ENCODE measurements around the gene DTX1. TPM values are rescaled to one million over a fixed set of nuclear protein-coding genes. Genes with fewer than 3 reads are reported as not detected.

Gene DTX1
- total RNA-seq, 1 experiment from 2014 or later, result 0.44 TPM

GRCh38 chr12:113127791-113128199, 71.3 kb downstream of the DTX1 start:
- DNase-seq (ENCODE audit: low read depth, low spot score), result no peak
- Histone ChIP-seq H3K27ac (ENCODE audit: low read length) (no peak overlapping the region), H3K36me3 (ENCODE audit: control insufficient read depth, insufficient read depth, low read length) (no peaks in the 10 kb centered on the region), H3K4me3 (ENCODE audit: low read depth in 2 of 2, low read length in 2 of 2) (no peak overlapping the region), H3K27me3 (ENCODE audit: control insufficient read depth, insufficient read depth, low read length) (peaks cover 2% of the 10 kb centered on the region; the same call in 1 of the 2 replicates), H3K4me1 (ENCODE audit: control insufficient read depth, insufficient read depth, low read length) (no peaks in the 10 kb centered on the region), H3K9me3 (ENCODE audit: control insufficient read depth, insufficient read depth, low read depth, low read length) (no peaks in the 10 kb centered on the region)
- BruUV-seq (replicated peaks), result no TSS peak
- CTCF ChIA-PET, result interaction anchor here (0.5 kb wide), 1 partner anchor 591 kb away, joined by 5 read pairs; no protein-coding TSS in a partner anchor
- in situ Hi-C loops (cut with HindIII; ENCODE audit: low pct_unique_long_range_greater_than_20kb, low sequenced_read_pairs) (no loop called here), intact Hi-C loops (cut with micrococcal nuclease; ENCODE audit: unreplicated experiment) (no loop called here)
- POLR2A ChIA-PET, result no interaction called here
- ATAC-seq, result no peak; the same call in 1 of the 2 replicates
- TF ChIP-seq TCF7L2 (IDR thresholded peaks at IDR 0.05; ENCODE audit: low read depth, low read length) (no peak), POLR2AphosphoS5 (IDR thresholded peaks at IDR 0.05; ENCODE audit: low read depth, low read length) (no peak), SIN3A (IDR thresholded peaks at IDR 0.05; ENCODE audit: borderline replicate concordance, insufficient read depth, low read depth, low read length) (no peak)
- TF ChIP-seq, protein P1, sequence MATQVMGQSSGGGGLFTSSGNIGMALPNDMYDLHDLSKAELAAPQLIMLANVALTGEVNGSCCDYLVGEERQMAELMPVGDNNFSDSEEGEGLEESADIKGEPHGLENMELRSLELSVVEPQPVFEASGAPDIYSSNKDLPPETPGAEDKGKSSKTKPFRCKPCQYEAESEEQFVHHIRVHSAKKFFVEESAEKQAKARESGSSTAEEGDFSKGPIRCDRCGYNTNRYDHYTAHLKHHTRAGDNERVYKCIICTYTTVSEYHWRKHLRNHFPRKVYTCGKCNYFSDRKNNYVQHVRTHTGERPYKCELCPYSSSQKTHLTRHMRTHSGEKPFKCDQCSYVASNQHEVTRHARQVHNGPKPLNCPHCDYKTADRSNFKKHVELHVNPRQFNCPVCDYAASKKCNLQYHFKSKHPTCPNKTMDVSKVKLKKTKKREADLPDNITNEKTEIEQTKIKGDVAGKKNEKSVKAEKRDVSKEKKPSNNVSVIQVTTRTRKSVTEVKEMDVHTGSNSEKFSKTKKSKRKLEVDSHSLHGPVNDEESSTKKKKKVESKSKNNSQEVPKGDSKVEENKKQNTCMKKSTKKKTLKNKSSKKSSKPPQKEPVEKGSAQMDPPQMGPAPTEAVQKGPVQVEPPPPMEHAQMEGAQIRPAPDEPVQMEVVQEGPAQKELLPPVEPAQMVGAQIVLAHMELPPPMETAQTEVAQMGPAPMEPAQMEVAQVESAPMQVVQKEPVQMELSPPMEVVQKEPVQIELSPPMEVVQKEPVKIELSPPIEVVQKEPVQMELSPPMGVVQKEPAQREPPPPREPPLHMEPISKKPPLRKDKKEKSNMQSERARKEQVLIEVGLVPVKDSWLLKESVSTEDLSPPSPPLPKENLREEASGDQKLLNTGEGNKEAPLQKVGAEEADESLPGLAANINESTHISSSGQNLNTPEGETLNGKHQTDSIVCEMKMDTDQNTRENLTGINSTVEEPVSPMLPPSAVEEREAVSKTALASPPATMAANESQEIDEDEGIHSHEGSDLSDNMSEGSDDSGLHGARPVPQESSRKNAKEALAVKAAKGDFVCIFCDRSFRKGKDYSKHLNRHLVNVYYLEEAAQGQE (IDR thresholded peaks at IDR 0.05; ENCODE audit: insufficient read depth in 1 of 2, low read depth in 2 of 2, low read length in 1 of 2), result no peak
- TF ChIP-seq, protein P2, sequence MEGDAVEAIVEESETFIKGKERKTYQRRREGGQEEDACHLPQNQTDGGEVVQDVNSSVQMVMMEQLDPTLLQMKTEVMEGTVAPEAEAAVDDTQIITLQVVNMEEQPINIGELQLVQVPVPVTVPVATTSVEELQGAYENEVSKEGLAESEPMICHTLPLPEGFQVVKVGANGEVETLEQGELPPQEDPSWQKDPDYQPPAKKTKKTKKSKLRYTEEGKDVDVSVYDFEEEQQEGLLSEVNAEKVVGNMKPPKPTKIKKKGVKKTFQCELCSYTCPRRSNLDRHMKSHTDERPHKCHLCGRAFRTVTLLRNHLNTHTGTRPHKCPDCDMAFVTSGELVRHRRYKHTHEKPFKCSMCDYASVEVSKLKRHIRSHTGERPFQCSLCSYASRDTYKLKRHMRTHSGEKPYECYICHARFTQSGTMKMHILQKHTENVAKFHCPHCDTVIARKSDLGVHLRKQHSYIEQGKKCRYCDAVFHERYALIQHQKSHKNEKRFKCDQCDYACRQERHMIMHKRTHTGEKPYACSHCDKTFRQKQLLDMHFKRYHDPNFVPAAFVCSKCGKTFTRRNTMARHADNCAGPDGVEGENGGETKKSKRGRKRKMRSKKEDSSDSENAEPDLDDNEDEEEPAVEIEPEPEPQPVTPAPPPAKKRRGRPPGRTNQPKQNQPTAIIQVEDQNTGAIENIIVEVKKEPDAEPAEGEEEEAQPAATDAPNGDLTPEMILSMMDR (IDR thresholded peaks at IDR 0.05), result no peak

- ChIA-PET CTCF (no interaction called here), POLR2A (no interaction called here)
- H3K27me3 ChIP-seq (ENCODE audit: control insufficient read depth, insufficient read depth, low read length), result peaks cover 2% of the 10 kb centered on the region; the same call in 1 of the 2 replicates
- no peaks in the 10 kb centered on the region for H3K36me3 ChIP-seq (ENCODE audit: control insufficient read depth, insufficient read depth, low read length)
- DNase-seq (ENCODE audit: low read depth, low spot score) (no peak), ATAC-seq (no peak)
- H3K4me1 ChIP-seq (ENCODE audit: control insufficient read depth, insufficient read depth, low read length), result no peaks in the 10 kb centered on the region
- intact Hi-C loops (cut with micrococcal nuclease; ENCODE audit: unreplicated experiment), result no loop called here
- TF ChIP-seq TCF7L2 (IDR thresholded peaks at IDR 0.05; ENCODE audit: low read depth, low read length), result no peak
- TF ChIP-seq SIN3A (IDR thresholded peaks at IDR 0.05; ENCODE audit: borderline replicate concordance, insufficient read depth, low read depth, low read length), result no peak
- TF ChIP-seq, protein P2 (IDR thresholded peaks at IDR 0.05), result no peak
- TF ChIP-seq POLR2AphosphoS5 (IDR thresholded peaks at IDR 0.05; ENCODE audit: low read depth, low read length), result no peak
- TF ChIP-seq, protein P1 (IDR thresholded peaks at IDR 0.05; ENCODE audit: insufficient read depth in 1 of 2, low read depth in 2 of 2, low read length in 1 of 2), result no peak
- no peak overlapping the region for H3K4me3 ChIP-seq (ENCODE audit: low read depth in 2 of 2, low read length in 2 of 2)
- in situ Hi-C loops (cut with HindIII; ENCODE audit: low pct_unique_long_range_greater_than_20kb, low sequenced_read_pairs), result no loop called here
- H3K9me3 ChIP-seq (ENCODE audit: control insufficient read depth, insufficient read depth, low read depth, low read length), result no peaks in the 10 kb centered on the region
- no TSS peak for BruUV-seq (replicated peaks)
- no peak overlapping the region for H3K27ac ChIP-seq (ENCODE audit: low read length)
Measured at GRCh38 chr12:113128802-113129663, 72.5 kb downstream of the DTX1 start.
